Astrocyte of the hippocampus (primary cell): ENCODE results near the gene TBXA2R.
A peak's percentile ranks its signal among the peaks of the same experiment; 100 is the strongest.
"Not testable (repeated sequence)": the region's sequence is repeated elsewhere in the genome, so short reads cannot be mapped to it uniquely, and the experiment has no call there.

Source experiments
- DNase-seq: peaks from one replicate; pipeline ENCODE4 v3.0.0; 2011; ENCODE audit warnings: low read depth, low spot score

Gene TBXA2R

DNA sequence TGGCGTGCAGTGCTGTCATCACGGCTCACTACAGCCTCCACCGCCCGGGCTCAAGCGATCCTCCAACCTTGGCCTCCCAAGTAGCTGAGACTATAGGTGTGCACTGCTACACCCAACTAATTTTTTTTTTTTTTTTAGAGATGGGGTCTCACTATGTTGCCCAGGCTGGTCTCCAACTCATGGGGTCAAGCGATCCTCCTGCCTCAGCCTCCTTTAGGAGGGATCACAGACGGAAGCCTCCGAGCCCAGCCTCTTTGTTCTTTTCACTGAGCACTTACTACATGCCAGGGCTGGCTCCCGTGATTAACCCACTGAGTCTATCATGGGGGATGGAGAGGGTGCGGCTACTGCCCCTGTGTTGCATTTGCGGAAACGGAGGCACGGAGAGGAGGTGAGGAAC, 32.8 kb upstream of the TBXA2R start:
- DNase-seq = no peak

DNA sequence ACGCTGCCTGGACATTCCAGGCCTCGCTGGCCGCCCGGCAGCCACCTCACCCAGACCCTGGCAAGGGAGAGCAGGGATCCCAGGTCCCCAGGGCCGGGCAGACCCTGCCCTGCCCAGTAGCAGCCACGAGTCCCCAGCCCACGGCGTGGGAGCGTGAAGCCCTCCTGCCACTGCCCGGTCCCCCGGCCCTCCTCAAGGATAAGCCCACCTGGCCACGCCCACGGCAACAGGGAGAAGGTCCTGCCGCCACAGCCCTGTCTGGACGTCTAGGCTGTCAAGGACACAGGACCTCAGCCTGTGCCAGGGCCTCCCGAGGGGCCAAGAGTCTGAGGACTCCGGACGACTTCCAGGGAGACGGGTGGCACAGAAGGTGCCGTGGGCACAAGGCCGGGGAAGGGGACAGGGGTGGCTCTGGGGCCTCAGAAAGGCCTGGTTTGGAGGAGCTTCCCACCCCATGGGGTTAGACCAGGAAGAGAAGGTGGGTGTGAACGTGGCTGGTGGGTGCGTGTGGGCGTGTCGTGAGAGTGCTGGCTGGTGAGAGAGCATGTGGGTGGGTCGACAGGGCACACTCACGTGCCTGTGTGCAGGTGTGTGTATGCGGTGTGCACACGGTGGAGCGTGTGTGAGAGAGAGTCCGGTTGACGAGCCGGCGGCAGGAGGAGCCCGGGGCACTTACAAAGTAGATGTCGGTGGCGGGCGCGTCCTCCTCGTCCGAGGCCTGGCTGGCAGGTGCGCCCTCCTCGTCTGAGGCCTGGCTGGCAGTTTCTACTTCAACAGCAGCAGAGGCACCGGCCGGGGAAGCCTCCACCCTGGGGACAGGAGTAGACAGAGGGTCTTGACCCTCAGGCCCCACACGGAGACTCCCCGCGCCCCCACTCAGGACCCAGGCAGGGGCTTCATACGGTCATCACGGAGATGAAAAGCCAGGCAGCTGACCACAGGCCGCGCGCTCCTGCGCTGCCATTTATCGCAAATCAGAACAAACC, 31.8 kb upstream of the TBXA2R start:
- no peak for DNase-seq

DNA sequence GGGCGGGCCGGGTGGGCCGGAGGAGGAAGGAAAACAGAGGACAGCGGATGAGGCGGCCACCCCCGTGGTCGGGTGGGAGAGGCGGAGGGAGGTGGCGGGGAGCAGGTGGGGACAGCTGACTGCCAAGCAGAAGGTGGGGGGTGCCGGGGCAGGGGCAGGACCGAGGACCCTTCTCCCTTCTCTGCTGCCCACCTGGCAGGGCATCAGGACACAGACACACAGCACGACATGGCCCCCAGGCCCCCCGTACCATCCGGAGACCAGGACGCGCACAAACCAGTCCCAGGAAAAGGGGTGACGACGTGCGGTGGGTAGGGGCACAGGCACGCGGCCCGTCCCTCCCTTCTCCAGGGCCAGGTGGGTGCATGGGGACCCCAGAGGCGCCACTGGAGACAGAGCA, 30.9 kb upstream of the TBXA2R start:
- DNase-seq = no peak

DNA sequence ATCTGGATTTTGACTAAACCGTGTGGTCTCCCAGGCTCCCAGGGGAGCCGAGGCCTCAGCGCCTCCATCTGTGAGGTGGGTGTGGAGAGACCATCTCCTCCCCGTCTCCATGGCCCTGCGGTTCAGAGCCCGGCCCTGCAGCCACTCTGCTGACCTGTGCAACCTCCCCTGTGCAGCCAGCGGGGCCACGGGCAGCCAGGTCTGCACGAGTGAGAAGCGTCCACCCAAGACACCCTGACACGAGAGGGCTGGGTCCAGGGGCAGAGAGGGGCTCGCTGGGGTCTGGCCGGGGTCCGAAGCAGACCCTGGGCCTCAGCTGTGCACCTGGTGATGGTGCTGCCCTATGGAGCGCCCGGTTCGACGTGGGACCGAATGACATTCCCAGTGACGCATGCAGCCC, 30.3 kb upstream of the TBXA2R start:
- DNase-seq = no peak

DNA sequence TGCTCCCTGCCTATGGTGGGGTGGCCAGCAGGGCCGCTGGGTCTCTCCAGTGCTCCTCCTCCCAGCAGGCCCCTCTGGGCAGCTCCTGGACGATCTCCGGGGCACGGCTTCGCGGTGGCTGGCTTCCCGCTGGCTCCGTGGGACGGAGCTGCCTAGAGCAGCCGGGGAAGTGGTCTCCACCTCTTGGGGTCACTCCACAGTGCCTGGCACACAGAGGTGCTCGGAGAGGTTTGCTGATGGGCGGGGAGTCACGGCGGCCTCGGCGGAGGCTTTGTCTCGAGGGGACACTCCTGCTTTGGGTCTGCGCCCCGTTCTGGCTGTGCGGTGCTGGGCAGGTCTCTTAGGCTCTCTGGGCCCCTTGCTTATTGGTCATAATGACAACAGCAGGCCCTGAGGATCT, 29.8 kb upstream of the TBXA2R start:
- no peak for DNase-seq

DNA sequence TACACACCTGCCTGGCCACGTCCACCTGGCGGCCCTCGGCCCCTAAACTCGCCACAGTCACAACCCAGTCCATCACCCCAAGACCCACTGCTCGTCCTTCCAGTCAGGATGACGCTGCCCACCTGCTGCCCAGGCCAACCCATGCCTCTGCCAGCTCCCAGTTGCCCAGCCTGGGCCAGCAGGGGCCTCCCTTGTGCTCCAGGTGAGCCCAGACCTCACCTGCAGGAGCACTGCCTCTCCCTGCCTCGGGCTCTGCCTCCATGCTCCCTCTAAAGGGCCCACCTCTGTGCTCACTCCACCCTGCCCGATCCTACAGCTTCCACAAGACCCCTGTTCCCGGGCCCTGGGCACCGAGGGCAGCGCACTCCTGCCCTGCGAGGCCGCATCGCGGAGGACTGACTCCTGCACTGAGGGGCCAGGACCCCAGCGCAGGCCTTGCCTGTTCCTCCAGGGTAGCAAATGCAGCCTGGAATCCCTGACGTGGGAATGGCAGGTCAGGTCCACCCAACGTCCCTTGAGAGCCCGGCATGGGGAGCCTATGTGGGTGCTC, 27.9 kb upstream of the TBXA2R start:
- no peak for DNase-seq

DNA sequence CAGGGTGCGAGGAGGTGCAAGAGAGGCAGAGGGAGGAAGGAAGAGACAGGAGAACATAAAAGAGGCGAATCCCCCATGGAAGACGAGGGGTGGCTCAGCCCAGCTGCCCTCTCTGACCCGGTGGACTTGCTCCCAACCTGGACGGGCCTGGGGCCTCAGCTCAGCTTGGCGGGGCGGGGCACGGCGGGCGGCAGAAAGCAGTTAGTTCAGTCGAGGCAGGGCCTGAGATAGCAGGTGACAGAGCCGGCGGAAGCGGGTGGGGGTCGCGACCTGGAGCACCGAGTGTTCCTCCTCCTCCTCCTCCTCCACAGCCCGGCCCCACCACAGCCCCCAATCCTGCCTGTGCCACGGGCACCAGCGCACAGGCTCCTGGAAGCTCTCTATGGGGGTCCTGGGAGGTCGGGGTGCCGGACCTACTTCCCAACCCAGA, 26.9 kb upstream of the TBXA2R start:
- DNase-seq = no peak

DNA sequence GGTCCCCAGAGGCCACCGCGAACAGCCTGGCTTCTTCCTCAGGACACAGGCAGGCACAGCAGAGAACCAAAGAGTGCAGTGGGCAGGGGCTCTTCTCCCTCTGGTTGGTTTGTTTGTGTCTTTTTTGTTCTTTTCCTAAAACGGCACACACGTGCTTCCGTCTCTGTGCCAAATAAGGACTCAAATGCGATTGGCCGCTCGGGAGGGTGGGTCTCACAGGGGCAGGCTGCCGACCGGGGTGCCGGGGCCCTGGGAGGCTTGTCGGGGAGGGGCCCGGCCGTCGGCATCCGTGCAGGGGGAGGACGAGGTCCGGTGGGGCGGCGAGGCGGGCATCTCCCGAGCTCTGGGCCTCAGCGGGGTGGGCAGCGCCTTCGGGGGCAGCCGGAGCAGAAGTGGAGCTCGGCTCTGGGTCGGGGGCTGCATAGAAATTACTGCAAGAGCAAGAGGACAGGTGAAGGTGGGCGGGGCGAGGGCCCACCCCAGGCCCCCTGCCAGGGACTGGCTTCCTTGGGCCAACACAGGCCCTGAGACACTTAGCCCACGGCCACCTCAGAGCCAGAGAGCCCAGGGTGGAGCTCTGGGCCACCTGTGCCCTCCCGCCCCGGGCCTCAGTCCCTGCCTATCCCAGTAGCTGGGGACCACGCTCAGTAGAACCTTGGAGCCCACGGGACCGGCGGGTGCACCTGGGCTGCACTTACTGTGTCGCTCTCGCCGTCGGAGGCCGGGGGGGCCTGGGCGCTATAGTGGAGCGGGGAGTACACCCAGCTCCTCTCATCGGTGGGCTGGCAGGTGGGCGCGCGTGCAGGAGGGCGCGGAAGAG, 26.3 kb upstream of the TBXA2R start:
- DNase-seq = no peak

DNA sequence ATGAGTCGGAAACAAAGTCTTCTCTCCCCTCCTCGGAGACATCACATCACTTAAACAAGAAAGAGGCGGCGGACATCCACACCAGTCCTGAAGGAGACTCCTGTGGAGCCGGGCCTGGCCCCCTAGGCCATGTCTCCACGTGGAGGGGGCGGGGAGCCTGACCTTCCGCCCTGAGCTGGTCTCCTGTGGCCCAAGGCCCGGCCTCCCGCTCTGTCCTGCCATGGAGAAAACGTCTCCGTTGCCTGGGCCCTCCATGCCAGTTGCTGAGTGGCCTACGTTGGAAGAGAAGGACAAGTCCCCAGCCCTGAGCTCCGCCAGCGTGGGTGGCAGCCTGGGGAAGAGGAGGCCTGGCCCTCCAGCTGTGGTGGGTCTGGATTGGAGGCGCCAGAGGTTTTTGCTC, 25.4 kb upstream of the TBXA2R start:
- no peak for DNase-seq

DNA sequence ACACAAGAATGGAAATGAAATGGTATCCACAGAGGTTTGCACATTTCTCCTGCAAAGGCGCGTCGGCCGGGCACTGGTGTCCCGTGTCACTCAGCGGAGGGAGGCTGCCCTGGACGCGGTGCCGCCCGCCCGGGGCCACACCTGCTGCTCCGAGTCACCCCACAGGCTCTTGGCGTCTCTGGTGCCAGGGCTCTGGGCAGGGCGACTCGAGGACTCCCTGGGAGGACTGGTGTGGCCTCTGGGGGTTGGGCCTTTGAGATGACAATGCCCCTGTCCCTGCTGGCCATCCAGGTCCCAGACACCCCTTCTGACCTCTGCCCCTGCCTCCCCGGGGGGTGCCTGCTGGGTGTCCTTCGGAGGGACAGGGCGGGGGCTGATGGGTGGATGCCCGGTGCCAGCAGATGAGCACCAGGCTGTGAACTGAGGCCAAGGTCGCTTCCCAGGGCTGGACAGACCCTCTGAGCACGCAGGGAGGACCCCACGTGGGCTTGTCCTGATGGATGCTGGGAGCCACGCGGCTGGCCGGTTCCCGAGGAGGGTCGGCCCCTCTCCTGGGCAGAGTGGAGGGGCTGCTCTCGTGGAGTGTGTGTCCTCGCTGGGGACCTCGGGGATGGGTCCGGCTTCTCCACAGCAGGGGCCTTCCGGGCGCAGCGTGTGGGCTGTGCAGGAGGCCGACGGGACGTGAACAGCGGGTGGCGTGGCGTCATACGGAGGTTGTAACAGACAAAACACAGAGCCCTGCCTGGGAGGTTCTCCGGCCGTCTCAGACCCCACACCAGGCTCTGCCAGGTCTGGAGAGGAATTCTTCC, 24.6 kb upstream of the TBXA2R start:
- no peak for DNase-seq

DNA sequence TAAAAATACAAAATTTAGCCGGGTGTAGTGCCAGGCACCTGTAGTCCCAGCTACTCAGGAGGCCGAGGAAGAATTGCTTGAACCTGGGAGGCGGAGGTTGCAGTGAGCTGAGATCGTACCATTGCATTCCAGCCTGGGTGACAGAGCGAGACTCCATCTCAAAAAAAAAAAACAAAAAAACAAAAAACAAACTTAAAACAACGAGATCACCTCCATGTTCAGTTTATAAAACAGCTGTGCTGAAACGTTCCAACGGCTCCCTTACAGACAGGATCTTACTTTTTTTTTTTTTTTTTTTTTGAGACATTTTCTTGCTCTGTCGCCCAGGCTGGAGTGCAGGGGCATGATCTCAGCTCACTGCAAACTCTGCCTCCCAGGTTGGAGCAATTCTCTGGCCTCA, 22.1 kb upstream of the TBXA2R start:
- not testable (repeated sequence) for DNase-seq

DNA sequence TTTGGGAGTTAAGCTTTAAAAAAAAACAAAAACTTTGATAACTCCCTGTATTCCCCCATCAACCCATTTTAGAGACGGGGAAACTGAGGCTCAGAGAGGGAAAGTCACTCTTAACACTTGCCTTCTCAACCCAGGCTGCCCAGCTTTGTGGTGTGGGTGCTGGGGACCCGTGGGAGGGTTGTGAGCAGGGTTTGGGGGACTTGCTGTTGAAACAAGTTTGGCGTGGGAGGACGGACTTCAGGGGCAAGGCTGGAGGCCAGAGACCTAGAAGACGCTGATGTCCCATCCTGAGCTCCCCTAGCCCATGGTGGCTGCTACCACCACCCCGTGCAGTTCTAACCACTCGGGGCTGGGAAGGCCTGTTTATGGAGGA, 20.7 kb upstream of the TBXA2R start:
- DNase-seq = no peak

DNA sequence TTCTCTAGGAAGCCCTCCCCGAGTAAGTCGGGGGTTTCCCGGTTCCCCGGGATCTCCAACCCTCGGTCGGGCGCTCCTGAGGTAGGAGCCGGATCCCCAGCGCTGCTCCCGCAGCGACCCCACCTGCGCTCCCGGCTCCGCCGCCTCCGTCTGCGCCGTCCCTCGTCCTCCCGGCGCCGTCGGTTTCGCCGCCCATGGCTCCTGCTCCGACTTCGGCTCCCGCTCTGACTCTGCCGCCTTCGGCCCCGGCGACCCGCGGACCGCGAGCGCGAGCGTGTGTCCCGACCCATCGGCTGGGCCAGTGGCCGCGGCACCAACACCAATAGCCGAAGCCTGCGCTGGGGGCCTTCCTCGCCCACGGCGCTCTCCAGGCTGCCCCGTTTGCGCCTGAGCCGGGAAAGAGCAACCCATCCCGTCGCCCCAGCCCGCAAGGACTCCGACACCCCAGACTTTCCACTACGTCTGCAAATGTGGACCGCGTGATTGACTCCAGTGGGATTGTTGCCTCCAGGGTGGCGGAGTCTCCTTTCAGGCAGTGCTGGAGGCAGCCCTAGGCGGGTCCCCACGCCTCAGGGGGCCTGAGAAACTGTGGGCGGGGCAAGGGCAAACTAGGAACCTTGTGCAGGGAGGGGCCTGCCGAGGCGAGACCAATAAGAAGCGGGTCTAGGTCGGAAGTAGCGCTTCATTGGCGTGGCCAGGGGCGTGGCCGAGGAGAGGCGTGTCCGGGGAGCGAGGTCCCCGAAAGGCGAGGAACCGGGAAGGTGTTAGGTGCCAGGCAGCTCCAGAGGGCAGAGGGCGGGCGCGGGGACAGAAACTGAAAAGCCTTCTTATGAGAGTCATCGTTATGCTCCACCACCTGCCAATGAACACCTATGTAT, 20.0 kb upstream of the TBXA2R start, which contains the start of gene CACTIN:
TSS of gene CACTIN (minus strand) at position 318 of the 878 bp plus-strand sequence. CDS start at position 290, 28 bp downstream.
- peak; percentile 99 for DNase-seq

DNA sequence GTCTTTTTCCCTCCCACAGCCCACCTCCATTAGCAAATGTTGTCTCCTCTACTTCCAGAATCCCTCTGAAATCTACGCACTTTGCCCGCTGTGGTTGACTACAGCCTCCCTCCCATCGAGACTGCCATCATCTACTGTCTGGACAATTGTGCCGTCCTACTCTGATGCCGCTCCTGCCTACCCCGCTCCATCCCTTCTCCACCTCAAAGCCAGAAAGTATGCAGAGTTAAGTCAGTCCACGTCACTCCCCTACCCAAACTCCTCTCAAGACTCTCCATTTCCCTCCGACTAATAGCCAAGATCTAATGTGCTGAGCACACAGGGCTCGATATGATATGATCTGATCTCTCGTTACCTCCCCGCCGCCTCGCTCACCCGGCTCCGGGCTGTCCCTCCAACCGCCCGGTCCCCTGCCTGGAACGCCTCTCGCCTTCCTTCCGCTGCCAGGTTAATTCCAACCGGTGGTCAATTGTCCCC, 19.4 kb upstream of the TBXA2R start:
- peak; percentile 30 for DNase-seq

DNA sequence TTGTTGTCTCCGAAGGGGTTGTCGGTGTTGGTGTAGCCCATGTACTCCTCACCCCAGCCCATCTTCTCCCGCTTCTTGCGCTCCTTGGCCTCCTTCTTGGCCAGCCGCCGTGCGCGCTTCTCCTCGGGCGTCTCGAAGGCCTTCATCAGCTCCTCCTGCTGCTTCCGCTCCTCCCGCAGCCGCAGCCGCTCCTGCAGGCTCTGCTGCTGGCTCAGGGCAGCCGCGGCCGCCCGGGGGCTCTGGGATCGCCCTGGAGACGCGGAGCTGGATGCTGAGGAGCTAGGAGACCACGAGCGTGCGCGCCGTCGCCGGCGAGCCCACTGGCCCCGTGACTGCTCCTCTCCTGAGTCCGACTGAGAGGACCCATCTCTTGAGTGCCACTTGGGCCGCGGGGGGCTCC, 17.0 kb upstream of the TBXA2R start:
- DNase-seq = no peak

DNA sequence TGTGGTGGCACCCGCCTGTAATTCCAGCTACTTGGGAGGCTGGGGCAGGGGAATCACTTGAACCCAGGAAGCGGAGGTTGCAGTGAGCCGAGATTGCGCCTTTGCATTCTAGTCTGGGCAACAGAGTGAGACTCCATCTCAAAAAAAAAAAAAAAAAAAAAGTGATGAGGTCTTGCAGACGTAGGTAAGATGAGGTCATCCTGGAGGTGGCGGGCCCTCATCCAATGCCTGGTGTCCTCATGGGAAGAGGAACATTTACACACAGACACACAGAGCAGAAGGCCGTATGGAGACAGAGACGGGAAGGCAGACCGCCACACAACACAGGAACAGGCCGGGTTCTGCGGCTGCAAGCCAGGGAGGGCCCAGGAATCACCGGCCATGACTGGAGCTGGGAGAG, 15.5 kb upstream of the TBXA2R start:
- DNase-seq = no peak

DNA sequence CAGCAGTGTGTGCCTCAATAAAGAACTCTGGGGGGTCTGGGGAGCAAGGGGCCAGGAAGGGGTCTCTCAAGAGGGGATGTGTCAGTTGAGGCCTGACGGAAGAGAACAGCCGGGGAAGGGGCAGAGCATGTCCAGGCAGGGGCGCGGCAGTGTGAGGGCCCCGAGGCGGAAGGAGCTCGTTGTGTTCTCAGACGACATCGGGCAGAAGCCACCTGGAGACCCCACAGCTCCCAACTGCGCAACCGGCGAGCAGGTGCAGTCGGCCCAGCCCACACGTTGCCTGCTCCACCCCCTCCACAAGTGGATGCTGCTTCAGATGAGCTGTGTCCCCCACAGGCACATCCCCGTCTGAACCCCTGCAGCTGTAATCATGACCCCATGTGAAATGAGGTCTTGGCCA, 15.0 kb upstream of the TBXA2R start:
- no peak for DNase-seq

DNA sequence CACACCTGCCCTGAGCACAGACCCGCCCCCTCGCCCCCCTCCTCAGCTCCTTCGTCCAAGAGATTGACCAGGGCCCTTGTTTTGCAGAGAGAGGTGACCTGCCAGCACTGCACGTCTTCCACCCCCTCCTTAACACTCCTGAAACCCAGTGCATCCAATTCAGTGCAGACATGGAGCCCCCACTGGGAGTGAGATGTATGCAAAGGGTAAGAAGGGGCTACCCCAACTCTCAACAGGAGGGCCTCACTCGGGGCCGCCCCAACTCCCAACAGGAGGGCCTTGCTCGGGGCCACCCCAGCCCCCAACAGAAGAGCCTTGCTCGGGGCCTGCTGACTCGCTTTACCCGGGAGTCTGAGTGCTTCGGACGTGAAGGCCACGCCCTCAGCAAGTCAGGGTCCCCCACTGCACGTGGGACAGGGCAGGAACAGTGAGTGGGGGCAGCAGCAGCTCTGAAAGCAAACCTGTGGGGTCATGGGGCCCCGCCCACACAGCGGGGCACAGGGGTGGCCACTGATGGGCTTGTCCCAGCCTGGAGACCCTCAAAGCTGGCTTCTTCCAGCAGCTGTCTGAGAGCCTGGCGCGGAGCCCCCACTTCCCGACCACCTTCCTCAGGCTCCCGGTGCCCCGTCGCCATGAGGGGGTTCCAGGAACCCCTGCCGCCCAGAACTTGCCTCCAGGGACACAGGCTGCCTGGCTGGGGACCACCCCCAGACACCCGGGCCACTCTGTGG, 14.3 kb upstream of the TBXA2R start:
- DNase-seq = no peak

DNA sequence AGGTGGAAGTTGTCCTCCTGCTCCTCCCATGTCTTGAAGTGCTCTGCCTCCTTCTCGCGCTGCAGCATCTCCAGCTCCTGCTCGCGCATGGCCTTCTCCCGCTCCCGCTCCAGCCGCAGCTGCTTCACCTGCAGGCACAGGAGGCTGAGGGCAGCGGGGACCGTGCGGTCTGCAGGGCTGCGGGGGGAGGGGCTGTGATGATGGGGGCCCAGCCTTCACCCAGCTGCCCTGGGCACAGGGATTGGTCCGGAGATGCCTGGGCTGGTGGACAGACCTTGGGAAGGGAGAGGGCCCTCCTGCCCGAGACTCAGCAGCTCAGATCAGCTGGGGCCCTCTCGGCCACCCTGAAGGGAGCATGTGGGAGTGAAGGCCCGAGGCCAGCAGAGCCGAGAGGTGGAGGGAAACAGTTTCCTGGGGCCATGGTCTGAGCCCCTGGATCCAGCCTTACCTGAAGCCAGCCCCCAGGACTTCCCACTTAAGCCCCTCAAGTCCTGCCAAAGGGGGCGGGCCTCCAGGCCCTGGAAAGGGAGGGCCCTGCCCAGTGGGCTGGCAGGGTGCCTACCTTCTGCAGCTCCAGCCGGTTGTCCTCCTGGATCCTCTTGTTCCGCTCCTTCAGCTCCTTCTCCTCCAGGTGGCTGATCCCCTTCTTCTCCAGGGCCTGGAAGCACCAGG, 13.6 kb upstream of the TBXA2R start:
- DNase-seq = no peak
